ENCODE measurements around the gene SPTBN4. TPM values are rescaled to one million over a fixed set of nuclear protein-coding genes. Genes with fewer than 3 reads are reported as not detected.
"Not testable (repeated sequence)": the region's sequence is repeated elsewhere in the genome, so short reads cannot be mapped to it uniquely, and the experiment has no call there.

SPTBN4 gene
- total RNA-seq, 1 donor from 2014 or later = 27.5 TPM

DNA sequence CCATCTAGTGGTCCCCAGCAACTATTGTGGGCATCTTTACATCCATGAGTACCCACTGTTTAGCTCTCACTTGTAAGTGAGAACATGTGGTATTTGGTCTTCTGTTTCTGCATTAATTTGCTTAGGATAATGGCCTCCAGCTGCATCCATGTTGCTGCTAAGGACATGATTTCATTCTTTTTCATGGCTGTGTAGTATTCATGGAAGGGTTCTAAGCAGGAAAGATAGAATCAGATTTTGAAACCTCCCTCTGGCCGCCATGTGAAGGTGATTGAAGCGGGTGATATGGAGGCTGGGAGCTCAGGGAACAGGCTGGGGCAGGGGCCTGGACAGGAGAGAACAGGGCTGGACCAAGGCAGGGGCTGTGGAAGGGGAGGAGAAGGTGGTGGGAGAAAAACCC, 154.5 kb downstream of the SPTBN4 start:
- no peak for DNase-seq

DNA sequence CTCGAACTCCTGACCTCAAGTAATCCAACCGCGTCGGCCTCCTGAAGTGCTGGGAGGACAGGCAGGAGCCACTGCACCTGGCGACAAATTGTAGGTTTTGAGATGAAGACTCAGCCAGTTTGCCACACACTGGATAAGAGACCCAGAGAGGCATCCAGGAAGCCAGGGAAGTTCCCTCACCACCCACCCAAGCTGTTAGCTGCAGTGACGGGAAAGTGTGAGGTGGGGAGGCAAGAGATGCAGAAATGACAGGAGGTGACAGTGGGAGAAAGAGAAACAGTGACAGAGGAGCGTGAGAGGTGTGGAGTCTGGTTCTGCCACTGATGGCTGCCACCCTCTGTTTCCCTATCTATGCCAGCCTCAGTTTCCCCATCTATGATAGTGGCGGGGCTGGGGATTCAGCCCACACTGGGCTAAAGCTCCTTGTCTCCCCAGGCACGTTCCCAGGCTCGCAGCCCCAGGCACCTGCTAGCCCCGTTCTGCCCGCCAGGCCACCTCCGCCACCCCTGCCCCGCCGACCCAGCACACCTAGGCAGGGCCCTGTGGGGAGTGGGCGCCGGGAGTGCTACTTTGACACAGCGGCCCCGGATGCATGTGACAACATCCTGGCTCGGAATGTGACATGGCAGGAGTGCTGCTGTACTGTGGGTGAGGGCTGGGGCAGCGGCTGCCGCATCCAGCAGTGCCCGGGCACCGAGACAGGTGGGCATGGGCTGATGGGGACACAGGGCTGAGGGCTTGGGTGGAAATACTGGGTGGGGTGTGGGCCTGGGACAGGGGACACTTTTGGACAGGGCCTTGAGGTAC, 155.4 kb downstream of the SPTBN4 start:
- no peak for DNase-seq

DNA sequence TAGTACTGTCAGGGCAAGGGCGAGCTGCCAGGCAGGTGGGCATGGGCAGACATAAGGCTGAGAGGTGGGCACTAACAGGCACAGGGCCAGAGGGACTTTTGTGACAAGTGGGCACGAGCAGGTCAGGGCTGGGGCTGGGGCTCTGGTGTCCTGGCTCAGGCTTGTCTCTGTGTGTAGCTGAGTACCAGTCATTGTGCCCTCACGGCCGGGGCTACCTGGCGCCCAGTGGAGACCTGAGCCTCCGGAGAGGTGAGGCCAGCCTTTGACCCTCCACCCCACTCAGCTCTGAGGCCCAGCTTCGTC, 155.9 kb downstream of the SPTBN4 start:
- no peak for DNase-seq

DNA sequence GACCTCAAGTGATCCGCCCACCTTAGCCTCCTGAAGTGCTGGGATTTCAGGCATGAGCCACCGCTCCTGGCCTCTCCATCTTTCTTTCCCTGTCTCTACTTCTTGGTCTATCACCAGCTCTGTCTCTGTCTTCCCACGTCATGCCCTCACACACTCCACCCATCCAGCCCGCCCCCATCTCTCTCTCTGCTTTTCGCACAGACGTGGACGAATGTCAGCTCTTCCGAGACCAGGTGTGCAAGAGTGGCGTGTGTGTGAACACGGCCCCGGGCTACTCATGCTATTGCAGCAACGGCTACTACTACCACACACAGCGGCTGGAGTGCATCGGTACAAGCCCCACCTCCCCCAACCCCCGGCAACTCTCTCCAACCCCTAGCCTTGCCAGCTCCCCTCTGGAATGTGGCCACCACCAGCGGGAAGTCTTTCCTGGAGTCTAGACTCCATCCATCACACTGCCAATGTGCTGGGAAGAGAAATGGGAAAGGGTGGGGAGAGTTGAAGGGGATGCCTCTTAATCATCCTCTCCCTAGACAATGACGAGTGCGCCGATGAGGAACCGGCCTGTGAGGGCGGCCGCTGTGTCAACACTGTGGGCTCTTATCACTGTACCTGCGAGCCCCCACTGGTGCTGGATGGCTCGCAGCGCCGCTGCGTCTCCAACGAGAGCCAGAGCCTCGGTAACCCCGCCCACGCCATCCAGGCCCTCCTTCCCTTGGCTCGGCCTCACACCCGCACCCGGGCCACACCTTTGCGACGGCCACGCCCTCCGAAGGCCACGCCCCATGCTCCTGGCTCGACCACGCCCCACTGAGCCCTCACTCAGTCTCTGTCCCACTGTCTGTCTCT, 156.8 kb downstream of the SPTBN4 start:
- DNase-seq = no peak

GRCh38 chr19:40624369-40625153, 157.8 kb downstream of the SPTBN4 start:
- DNase-seq = not testable (repeated sequence)

- no peak for DNase-seq
Measured at GRCh38 chr19:40625406-40626120, 158.8 kb downstream of the SPTBN4 start.

Small RNA genes within 50 kb of the gene (small RNA-seq; reads per million reads assigned to genes)
- not detected for gene RF00017

Other genes with a start within 250 kb of the SPTBN4 start
- 59.0 TPM for gene TTC9B, start 248.6 kb upstream of the SPTBN4 start, total RNA-seq
- 1.7 TPM for gene CCNP, start 240.3 kb upstream of the SPTBN4 start, total RNA-seq
- 51.8 TPM for gene AKT2, start 181.7 kb upstream of the SPTBN4 start, total RNA-seq
- 15.0 TPM for gene C19orf47, start 118.6 kb upstream of the SPTBN4 start, total RNA-seq
- 108 TPM for gene PLD3, start 118.3 kb upstream of the SPTBN4 start, total RNA-seq
- 0.16 TPM for gene HIPK4, start 76.8 kb upstream of the SPTBN4 start, total RNA-seq
- 2.5 TPM for gene PRX, start 53.6 kb upstream of the SPTBN4 start, total RNA-seq
- gene SERTAD1, start 41.0 kb upstream of the SPTBN4 start, total RNA-seq = 2.8 TPM
- 9.8 TPM for gene SERTAD3, start 22.7 kb upstream of the SPTBN4 start, total RNA-seq
- 16.5 TPM for gene BLVRB, start 1.3 kb upstream of the SPTBN4 start, total RNA-seq
- gene SHKBP1, start 109.9 kb downstream of the SPTBN4 start, total RNA-seq = 4.1 TPM
- 18.9 TPM for gene LTBP4, start 134.4 kb downstream of the SPTBN4 start, total RNA-seq
- 18.2 TPM for gene NUMBL, start 223.7 kb downstream of the SPTBN4 start, total RNA-seq
- gene COQ8B, start 249.9 kb downstream of the SPTBN4 start, total RNA-seq = 28.2 TPM

Data from occipital lobe (tissue), 3 donors.